Large intestine (tissue), 3 donors: ENCODE data around the gene TMEM95. TPM values are rescaled to one million over a fixed set of nuclear protein-coding genes. Genes with fewer than 3 reads are reported as not detected.

Source experiments
- DNase-seq, 2 donors: peaks; one replicate each; pipeline versions ENCODE4 v3.0.0 to v3.0.0-alpha.2; 2013
- H3K27ac ChIP-seq: one replicate; pipeline ENCODE4 v1.5.1; 2013; ENCODE audit warnings: low read length
- H3K27me3 ChIP-seq: 2 replicates; pipeline ENCODE4 v1.6.1; 2013; ENCODE audit warnings: low read length; ENCODE audit not compliant: control insufficient read depth, insufficient read depth
- H3K36me3 ChIP-seq: 2 replicates; pipeline ENCODE4 v1.6.1; 2013; ENCODE audit warnings: low read length; ENCODE audit not compliant: control insufficient read depth, insufficient read depth
- H3K4me1 ChIP-seq: one replicate; pipeline ENCODE4 v1.6.1; 2013; ENCODE audit warnings: low read length; ENCODE audit not compliant: control insufficient read depth, insufficient read depth
- H3K4me3 ChIP-seq: one replicate; pipeline ENCODE4 v1.5.1; 2013; ENCODE audit warnings: low read length
- H3K9me3 ChIP-seq: one replicate; pipeline ENCODE4 v1.6.1; 2013; ENCODE audit warnings: mild to moderate bottlenecking, low read depth, low read length, moderate library complexity; ENCODE audit not compliant: control insufficient read depth
- WGBS: methylation state at CpG from one replicate; pipeline ENCODE4 v1.1.5; 2013; ENCODE audit warnings: low lambda C conversion rate; ENCODE audit not compliant: insufficient coverage; 5-methylcytosine and 5-hydroxymethylcytosine counted together
- polyA plus RNA-seq: library from polyadenylated mRNA; unstranded; fragments of 120-200 nt; gene quantifications from one replicate; pipeline ENCODE4 v1.2.1, GENCODE V29; 2013

Gene TMEM95
- polyA plus RNA-seq, 1 donor: 0.04 TPM

DNA sequence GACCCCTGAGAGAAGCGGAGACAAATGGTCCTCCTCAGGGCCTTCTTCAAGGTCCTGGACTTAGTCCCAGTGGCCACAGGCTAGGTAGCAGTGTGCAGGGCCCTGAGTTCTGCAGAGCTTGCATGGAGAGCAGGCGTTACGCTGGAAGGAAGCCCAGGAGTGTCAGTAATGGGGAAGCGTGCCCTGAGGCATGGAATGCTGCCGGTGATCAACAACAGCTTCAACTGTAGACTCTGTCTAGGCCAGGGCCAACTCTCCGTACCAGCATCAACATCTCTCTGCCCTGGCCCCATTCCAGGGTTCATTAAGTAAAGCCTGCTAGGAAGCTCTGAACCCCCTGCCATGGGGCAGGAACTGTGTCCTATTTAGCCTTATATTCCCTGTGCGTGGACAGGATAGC, 25.4 kb downstream of the TMEM95 start:
- Histone ChIP-seq H3K27ac (no peak overlapping the region), H3K36me3 (peaks cover 6% of the 10 kb centered on the region), H3K4me1 (peaks cover 11% of the 10 kb centered on the region), H3K9me3 (peaks cover 3% of the 10 kb centered on the region), H3K4me3 (peak overlapping the region; percentile 63), H3K27me3 (peaks cover 45% of the 10 kb centered on the region)
- WGBS: no CpG with 5 or more reads among the region's 7 CpGs
- DNase-seq: peak in 1 of 2 donors; percentile 26

DNA sequence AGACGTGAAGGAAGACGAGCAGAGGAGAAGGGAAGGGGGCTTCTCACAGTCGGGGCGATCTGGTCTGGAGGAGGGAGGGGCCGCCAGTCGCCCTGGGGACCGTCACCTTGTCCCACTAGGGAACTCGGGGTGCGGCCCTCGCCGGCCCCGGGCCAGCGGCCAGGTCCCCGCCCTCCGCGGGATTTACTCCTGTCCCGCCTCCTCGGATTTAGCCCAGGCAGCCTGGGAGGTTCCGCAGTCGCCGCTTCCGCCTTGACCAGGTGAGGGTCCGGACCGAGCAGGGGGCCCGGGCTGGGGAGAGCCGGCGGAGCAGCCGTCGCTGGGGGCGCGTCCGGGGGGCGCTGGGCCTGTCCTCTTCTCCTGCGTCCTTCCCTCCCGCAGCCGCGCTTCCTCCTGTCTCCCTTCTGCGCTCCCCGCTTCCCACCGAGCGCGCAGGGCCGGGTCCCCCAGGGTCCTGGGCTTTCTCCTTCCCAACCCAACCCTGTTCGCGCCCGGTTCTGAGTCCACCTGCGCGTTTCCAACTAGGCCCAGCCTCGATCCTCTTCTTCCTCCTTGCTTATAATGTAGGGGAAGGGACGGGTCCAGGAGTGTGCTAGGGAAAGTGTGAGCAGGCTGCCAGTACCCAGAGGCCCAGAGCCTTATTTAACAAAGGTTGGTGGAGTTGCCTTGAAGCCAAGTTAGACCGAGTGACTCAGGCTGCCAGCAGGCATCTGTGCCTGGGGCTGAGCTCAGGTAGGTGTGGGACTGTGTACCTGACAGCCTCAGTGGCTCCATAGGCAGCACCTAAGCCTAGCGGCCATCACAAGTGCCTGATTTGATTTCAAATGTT, 26.1 kb downstream of the TMEM95 start, which contains the start of gene TNK1:
TNK1 (plus strand) TSS at position 235 of the 829 bp plus-strand sequence. CDS start 1,838 bp downstream, outside the sequence.
- peak in 1 of 2 donors; percentile 70 for DNase-seq
- WGBS: no CpG with 5 or more reads among the region's 52 CpGs

DNA sequence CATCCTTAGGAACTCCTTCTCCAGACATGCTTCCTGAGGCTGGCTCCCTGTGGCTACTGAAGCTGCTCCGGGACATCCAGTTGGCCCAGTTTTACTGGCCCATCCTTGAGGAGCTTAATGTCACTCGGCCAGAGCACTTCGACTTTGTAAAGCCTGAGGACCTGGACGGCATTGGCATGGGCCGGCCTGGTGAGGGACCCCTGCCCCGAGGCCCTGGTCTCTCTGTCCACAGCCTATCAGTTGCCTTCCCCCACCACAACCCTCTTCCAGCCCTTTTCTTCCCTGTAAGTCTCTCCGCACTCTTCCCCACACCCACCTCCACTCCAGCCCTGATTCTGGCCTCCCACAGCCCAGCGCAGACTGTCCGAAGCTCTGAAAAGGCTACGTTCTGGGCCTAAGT, 27.9 kb downstream of the TMEM95 start:
- DNase-seq: no peak
- Histone ChIP-seq H3K27ac (no peak overlapping the region), H3K4me1 (peaks cover 11% of the 10 kb centered on the region), H3K9me3 (peaks cover 3% of the 10 kb centered on the region), H3K36me3 (peaks cover 20% of the 10 kb centered on the region), H3K27me3 (peaks cover 45% of the 10 kb centered on the region), H3K4me3 (no peak overlapping the region)
- WGBS: no CpG with 5 or more reads among the region's 10 CpGs

More for the DNA sequence above, 26.1 kb downstream of the TMEM95 start, which contains the start of gene TNK1:
- peak within 1 kb of the TSS; percentile 15 for H3K27ac ChIP-seq
- peak within 1 kb of the TSS; percentile 63 for H3K4me3 ChIP-seq
- H3K27me3 ChIP-seq: peaks cover 45% of the 10 kb centered on the region
- H3K36me3 ChIP-seq: peaks cover 9% of the 10 kb centered on the region
- peaks cover 3% of the 10 kb centered on the region for H3K9me3 ChIP-seq
- peaks cover 11% of the 10 kb centered on the region for H3K4me1 ChIP-seq

DNA sequence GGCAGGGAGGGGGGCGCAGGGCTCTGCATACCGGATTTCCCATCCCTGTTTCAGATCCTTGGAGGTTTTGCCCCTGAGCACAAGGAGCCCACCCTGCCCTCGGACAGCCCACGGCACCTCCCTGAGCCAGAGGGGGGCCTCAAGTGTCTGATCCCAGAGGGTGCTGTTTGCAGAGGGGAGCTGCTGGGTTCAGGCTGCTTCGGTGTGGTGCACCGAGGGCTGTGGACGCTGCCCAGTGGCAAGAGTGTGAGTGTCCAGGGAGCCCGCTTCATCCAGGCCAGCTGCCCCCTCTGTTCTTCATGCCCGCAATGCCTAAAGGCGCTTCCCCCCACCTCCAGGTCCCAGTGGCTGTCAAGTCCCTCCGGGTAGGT, 28.4 kb downstream of the TMEM95 start:
- H3K4me3 ChIP-seq: no peak overlapping the region

DNA sequence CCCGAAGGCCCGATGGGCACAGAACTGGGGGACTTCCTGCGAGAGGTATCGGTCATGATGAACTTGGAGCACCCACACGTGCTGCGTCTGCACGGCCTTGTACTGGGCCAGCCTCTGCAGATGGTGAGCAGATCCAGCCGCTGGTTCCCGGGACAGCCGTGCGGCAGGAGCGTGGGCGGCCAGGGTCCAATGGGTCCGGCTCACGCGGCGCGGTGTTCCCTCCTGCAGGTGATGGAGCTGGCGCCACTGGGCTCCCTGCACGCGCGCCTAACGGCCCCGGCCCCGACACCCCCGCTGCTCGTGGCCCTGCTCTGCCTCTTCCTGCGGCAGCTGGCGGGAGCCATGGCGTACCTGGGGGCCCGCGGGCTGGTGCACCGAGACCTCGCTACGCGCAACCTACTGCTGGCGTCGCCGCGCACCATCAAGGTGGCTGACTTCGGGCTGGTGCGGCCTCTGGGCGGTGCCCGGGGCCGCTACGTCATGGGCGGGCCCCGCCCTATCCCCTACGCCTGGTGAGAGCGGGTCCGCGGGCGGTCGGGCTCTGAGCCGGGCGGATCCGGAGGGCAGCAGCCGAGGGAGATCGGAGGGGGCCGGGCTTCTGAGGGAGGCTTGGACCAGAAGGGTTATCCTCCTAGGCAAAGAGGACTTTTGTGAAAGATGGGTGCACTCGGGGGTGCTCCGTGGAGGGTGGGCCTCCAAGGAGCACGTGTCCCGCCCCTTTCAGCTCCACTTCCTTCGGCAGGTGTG, 29.0 kb downstream of the TMEM95 start:
- Histone ChIP-seq H3K27me3 (peaks cover 45% of the 10 kb centered on the region), H3K36me3 (peaks cover 30% of the 10 kb centered on the region), H3K4me3 (peak overlapping the region; percentile 17), H3K9me3 (peaks cover 3% of the 10 kb centered on the region), H3K27ac (no peak overlapping the region), H3K4me1 (peaks cover 11% of the 10 kb centered on the region)
- no CpG with 5 or more reads among the region's 65 CpGs for WGBS
- peak in 1 of 2 donors; percentile 74 for DNase-seq

More for the DNA sequence above, 28.4 kb downstream of the TMEM95 start:
- WGBS: no CpG with 5 or more reads among the region's 11 CpGs
- Histone ChIP-seq H3K9me3 (peaks cover 3% of the 10 kb centered on the region), H3K27ac (no peak overlapping the region), H3K27me3 (peaks cover 45% of the 10 kb centered on the region), H3K36me3 (peaks cover 24% of the 10 kb centered on the region), H3K4me1 (peaks cover 11% of the 10 kb centered on the region)
- no peak for DNase-seq

DNA sequence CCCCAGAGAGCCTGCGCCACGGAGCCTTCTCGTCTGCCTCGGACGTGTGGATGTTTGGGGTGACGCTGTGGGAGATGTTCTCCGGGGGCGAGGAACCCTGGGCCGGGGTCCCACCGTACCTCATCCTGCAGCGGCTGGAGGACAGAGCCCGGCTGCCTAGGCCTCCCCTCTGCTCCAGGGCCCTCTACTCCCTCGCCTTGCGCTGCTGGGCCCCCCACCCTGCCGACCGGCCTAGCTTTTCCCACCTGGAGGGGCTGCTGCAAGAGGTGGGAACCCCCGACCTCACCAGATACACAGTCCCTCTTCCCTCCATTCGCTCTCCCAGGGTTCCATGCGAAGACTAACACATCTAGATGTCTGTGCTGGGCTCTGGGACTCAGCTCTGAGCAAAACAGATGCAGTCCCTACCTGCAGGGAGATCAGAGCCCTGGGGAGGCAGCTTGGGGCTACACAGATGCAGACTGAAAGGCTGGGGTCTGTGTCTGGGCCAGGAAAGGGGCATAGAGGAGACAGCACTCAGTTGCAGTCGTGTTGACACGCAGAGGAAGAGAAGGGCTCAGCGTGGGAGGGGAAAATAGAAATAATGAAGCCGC, 29.6 kb downstream of the TMEM95 start:
- DNase-seq: no peak

DNA sequence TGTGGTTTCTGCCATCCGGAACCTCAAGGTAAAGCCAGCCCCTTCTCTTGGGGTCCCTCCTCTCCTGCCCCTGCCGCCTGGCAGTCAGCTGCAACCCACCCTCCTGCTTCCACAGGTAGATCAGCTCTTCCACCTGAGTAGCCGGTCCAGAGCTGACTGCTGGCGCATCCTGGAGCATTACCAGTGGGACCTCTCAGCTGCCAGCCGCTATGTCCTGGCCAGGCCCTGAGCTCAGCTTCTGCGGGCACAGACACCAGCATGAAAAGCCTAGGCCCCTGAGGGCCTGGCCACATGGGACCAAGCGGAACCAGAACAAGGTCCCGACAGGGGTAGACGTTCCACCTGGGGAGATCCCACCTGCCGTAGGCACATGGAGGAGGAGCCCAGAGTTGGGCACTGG, 33.9 kb downstream of the TMEM95 start:
- peaks cover 50% of the 10 kb centered on the region for H3K36me3 ChIP-seq
- DNase-seq: no peak
- H3K4me1 ChIP-seq: peaks cover 8% of the 10 kb centered on the region
- H3K27me3 ChIP-seq: peaks cover 16% of the 10 kb centered on the region
- WGBS: no CpG with 5 or more reads among the region's 10 CpGs
- H3K27ac ChIP-seq: no peak overlapping the region
- no peaks in the 10 kb centered on the region for H3K9me3 ChIP-seq
- no peak overlapping the region for H3K4me3 ChIP-seq

More for the DNA sequence above, 29.6 kb downstream of the TMEM95 start:
- 80% methylated on average over 2 of the region's 23 CpGs for WGBS
- H3K9me3 ChIP-seq: peaks cover 3% of the 10 kb centered on the region
- H3K36me3 ChIP-seq: peaks cover 37% of the 10 kb centered on the region
- peaks cover 11% of the 10 kb centered on the region for H3K4me1 ChIP-seq
- peak overlapping the region; percentile 17 for H3K4me3 ChIP-seq
- H3K27me3 ChIP-seq: peaks cover 45% of the 10 kb centered on the region
- H3K27ac ChIP-seq: no peak overlapping the region

DNA sequence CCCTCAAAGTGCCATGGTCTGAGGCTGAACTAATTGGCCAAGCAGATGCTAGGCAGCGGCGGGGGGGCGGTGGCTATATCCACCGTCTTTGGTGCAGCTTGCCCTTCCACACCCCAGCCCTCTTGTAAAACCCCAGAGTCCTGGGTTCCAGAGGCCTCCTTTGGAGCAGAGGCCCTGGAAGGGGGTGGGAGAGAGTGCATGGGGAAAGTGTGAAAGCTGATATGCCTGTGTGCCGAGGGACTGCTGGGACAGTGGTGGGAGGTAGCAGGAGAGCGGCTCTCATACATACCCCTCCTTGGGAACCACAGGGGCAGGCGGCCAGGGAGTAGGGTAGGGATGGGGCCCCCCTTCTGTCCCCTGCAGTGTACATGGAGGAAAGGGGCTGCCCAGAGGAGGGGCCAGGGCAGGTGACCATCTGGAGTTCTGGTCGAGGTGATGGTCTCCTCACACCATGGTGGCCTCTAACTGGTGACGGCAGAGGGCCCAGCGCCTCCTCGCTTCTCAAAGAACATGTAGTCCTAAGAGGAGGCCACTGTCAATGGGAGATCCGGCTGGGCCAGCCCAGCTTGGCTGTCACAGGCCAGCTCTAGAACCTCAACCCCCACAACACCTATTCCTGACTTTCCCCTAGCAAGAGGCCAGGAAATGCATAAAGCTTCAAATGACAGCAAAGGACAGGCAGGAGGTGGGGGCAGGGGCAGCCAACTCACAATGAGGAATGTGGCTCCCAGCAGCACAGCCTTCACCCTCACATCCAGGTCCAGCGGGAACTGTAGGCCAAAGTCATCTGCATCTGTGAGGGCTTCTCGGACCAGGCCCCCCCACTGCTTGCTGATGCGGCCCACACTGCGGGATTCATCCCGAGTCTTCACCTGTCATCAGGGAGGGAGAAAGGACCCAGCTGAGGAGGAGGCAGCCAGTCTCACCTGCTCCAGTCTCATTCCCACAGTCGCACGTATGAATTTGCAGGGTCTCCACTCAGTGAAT, 35.3 kb downstream of the TMEM95 start:
- Histone ChIP-seq H3K4me1 (peaks cover 16% of the 10 kb centered on the region), H3K9me3 (no peaks in the 10 kb centered on the region), H3K36me3 (peaks cover 47% of the 10 kb centered on the region), H3K27me3 (peaks cover 7% of the 10 kb centered on the region), H3K27ac (no peak overlapping the region), H3K4me3 (no peak overlapping the region)
- no peak for DNase-seq
- WGBS: no CpG with 5 or more reads among the region's 19 CpGs

DNA sequence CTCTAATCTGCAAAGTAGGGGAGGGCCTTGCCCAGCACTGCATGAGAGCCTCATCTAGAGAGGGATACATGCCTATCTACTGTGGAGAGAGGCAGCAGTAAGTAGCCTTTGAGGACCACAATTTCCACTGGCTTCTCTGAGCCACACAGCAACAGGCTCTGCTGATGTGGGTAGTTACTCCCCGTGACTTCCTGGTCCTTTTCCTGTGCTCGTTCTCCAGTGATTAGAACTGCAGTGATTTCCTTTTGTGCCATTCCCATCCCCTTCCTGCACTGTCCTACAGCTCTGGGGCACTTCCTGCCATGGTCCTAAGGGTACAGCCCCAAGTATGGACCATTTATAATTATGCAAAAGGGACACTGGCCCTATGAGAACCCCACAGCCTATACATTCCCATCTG, 36.4 kb downstream of the TMEM95 start:
- H3K9me3 ChIP-seq: no peaks in the 10 kb centered on the region
- no peak for DNase-seq
- H3K4me3 ChIP-seq: no peak overlapping the region
- peaks cover 16% of the 10 kb centered on the region for H3K4me1 ChIP-seq
- no peak overlapping the region for H3K27ac ChIP-seq
- no CpG with 5 or more reads among the region's 2 CpGs for WGBS
- peaks cover 7% of the 10 kb centered on the region for H3K27me3 ChIP-seq
- peaks cover 44% of the 10 kb centered on the region for H3K36me3 ChIP-seq
